HG03575 (cell line): ENCODE data around the gene COL4A6.

Experiments
- ATAC-seq: cut with Tn5 transposase; IDR thresholded peaks from one replicate; pipeline ENCODE4 v1.9.1; 2021; ENCODE audit not compliant: unreplicated experiment, insufficient number of reproducible peaks, low FRiP score; ENCODE audit errors: extremely low read depth

COL4A6 gene

DNA sequence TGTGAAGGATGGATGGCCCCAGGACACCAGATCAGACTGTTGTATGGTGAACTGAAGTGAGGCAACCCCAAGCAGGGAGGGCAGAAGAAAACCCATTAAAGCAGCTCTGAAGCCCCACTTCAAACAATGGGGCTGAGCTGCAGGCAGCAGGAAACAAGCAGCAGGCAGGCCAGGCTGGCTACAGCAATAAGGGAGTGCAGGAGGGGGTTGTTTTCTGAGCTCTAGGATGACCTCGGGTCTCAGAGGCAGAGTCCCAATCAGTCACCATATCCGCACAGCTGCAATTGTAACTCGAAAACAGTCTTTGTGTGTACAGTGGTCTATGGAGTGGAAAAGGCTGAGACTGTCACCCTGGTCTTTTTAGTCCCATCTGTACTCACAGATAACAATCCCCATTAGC is 90.4 kb downstream of the COL4A6 start:
- ATAC-seq: no peak

DNA sequence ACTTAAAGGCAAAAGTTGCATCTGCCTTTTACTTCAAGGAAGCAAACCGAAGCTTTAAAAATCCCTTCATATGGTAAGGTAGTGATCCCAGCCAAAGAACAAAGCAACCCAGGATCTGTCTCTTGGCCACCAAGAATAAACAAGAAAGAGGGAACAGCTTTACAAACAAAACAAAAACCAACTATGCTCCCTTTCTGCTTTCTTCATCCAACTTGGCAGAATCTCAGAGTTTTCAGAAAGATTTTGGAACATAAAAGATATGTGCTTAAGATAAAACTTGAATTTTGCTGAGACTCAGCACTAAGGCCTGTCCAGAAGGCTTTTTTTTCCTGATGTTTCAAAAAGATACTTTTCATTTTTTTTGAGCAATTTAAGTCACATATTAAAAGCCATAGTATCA is 94.0 kb downstream of the COL4A6 start:
- no peak for ATAC-seq

DNA sequence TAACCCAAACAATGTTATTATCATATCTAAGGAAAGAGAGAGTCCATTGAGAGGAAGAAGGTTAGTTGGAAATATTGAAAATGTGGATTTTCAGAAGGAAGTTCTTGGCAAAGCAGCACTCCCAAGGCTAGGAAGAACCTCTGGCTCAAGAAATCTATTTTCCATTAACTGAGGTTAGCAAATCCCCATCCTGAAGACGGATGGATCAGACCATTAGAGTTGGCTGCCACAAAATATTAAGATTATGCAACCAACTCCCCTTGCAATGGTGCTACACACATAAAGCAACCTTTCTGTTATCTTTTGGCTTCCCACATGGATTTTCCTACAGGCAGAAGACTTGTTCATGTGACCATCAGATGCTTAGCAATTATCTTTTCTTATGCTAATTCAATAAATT is 96.3 kb downstream of the COL4A6 start:
- no peak for ATAC-seq

DNA sequence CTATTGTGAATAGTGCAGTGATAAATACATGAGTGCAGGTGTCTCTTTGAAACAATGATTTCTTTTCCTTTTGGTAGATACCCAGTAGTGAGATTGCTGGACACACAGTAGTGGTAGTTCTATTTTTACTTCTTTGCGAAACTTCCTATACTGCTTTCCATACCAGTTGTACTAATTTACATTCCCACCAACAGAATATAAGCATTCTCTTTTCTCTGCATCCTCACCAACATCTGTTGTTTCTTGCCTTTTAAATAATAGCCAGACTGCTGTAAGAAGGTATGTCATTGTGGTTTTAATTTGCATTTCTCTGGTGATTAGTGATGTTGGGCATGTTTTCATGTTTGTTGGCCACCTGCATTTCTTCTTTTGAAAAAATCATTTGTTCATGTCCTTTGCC is 105.9 kb downstream of the COL4A6 start:
- no peak for ATAC-seq

DNA sequence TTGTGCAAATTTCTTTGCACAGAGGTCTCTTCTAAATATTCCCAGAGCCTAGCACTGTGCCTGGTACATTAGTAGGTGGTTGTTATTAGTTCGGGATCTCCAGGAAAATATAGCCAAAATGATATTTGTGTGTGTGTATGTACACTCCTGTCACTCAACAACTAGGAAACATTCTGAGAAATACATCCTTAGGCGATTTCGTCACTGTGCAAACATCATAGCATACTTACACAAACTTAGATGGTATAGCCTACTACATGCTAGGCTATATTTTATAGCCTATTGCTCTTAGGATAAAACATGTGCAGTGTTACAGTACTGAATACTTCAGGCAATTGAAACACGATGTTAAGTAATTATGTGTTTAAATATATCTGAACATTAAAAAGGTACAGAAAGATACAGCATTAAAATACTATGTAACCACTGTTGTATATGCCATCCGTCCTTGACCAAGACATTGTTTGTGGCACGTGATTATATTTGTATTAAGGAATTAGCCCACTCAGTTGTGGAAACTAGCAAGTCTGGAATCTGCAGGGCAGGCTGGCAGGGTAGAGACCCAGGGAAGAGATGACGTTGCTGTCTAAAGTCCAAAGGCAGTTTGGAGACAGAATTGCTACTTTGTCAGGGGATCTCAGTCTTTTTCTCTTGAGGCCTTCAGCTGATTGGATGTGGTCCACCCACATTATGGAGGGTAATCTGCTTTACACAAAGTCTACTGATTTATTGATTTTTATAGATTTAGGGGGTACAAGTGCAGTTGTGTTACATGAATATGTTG is 106.9 kb downstream of the COL4A6 start:
- ATAC-seq: no peak

DNA sequence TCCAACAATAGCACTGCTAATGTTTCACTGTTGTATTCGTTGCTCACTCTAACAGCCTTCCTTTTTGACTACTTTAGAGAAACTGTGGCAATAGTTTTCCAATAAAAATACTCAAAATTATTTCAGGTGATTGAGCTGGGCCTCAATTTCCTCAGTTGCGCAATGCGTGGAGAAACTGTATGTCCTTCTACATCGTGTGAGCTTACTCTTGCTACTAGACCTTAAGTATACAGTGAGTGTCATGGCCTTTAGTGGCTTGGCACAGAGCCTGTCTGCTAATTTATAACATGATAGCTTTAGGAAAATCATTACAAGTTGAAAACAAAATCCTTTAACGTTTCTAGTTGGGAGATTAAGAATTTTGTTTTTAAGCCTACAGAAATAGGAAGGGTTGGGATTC is 114.5 kb downstream of the COL4A6 start:
- ATAC-seq: no peak

DNA sequence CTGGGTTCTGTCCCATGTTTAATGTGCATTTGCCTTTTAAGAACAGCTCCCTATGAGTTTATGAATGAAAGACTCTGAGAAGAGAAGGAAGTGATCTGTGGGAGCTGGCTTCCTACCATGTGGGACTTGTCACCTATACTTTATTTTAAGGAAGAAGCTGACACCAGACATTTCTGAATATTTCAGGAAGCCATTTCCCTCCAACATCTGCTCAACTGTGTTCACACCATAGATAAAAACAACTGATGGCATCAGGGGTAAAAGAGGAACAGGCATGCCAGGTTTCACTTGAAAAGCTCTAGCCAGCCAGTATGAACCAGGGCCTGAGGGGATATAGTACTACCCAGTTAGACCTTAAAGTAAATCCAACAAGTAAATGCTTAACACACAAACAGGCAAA is 116.0 kb downstream of the COL4A6 start:
- no peak for ATAC-seq

DNA sequence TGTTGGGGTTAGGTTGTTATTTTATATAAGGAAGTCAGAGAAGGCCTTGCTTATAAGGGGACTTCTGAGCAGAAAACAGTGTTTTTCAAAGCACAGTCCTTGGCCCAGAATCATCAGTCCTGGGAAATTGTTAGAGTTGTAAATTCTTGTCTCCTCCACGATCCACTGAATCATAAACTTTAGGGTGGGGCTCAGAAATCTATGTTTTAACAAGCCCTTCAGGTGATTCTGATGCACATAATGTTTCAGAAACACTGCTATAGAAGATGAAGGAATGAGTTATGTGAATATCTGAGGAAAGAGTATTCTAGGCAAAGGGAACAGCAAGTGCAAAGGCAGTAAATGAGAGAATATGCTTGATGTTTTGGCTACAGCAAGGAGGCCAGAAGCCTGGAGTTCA is 121.8 kb downstream of the COL4A6 start:
- ATAC-seq: no peak

DNA sequence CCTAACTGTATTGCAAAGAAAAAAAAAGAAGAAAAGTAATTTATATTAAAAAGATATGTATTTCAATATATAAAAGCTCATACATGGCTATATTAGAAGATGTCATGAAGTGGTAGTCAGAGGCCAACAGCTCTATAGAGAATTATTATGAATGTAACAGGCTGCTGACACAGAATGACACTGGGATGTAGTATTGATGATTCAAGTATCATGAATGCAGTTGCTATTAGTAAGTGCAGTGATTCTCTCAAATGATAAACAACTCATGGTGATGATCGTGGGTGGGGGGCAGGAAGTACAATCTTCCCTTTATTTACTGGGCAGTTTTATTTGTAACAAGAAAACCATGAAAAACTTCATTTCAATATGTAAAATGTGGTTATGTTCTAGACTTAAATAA is 124.6 kb downstream of the COL4A6 start:
- no peak for ATAC-seq

DNA sequence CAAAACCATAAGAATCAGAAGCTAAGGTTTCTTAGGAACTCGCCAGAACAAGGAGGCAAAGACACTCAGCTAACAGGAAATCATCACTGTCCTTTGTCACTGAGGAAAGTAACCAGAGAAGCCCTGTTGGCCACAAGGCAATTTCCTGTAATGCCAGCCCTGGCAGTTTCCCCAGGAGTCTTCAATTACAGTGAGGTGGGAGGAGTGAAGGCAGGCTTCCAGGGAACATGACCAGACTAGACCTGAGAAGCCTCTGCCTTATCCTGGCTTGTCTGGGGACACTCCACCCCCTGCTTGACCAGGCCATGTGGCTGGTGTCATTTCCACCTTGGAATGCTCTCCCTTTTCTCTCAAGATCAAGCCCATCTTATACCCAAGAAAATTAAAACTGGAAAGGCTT is 125.3 kb downstream of the COL4A6 start:
- ATAC-seq: no peak

DNA sequence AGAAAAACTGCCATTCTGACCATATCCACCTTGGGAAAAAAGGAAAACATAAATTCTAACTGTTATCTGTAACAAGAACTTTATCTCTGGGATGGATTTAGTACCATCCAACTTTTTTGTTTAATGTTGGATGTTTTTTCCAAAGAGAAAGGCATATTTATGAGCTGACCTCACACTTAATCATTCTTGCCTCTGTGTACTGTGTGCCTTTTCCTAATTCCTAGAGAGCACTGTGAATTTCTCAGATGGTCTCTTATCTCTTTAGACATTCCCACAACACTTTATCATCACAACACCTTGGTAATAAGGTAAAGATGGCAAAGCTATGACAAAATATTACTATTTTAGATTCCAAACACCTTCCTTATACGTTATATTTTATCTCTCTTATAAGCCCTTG is 126.2 kb downstream of the COL4A6 start:
- ATAC-seq: no peak

DNA sequence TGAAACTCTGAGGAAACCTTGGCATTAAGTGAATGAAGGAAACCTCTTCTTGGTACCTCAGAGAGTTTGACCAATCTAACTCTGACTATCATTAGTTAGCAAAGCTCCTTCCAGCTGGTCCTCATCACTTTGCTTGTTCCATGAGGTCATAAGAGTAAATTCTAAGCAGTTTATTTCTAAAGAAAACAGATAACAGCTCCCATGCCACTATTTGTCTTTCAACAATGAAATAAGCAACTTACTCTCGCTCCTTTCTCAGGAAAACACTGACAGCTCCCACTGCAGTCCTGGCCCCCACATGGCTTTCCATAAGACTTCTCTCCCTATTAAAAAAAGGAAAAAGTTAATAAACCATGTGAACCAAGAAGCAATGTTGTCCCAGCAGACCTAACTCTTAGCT is 127.7 kb downstream of the COL4A6 start:
- no peak for ATAC-seq

DNA sequence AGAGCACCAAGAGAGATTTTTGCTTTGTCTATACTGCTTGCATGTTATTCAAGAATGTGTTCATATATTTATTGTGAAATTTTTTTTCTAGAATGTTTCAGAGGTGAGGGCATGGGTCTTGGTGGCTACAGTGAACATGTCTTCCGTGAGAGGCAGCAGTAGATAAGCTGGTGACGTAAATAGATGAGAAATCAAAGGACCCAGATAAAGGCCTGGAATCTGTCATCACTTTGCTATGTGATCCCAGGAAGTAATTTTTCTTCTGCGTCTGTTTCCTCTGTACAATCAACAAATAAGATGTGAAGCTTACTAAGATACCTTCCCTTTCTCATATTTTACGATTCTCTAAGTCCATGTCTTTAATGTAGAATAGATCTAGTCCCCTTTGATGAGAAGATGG is 129.1 kb downstream of the COL4A6 start:
- ATAC-seq: no peak

DNA sequence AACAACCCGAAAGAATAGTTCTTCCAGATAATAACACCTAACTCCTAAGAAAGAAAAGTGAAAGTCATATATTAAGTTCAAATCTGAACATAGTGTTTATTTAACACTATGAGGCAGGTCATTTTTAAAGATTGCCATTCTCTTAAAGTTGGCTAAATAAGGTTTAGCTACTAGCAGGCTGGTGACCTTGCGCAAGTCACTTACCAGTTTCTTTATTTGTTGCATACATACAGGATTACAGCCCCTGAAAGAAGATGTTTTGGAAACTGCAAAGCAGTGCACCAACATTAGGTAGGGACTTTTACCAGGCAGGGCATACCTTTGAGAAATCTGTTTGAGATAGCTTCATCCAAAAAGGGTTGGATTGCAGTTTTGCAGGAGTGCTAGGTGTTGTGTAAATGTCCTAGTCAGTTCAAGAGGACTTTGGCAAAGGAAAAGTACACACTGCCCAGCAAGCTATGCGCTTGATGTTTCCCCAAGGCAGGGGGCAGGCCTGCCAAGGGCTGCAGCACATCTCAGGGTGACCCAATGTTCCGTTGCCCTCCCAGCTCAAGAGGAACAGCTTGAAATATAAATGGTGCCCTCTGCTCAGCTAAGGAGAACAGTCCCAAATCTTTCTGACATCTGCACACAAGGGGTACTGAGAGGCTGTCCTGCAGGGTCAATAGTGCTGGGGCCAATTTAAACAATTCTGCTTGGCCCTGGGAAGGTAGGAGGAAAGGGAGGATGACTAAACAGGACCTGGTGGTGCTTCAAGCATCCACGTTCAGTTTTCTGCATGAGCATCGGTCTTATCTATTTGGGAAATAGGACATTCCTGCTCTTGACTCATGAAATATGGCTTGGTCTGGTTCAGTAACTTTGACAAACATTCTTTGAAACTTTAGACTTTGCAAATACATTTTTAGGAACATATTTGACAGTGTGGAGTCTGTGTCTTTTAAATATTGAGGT is 130.8 kb downstream of the COL4A6 start:
- ATAC-seq: no peak

DNA sequence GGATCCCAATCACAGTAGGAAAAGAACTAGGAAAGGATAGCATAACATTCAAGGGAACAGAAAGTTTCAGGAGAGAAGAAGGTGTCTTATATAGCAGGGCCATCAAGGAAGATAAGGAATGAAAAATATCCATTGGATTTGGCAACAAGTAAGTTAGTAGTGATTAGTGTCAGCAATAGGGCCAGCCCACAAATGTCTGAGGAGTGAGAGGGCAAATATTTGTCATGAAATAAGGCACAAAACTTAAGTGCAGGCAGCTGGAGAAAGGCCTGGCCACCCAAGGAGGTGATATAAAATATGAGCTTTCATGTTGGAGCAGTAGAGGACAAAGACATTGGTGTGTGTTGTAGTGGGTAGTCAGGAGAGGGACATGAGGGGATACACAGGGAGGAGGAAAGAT is 132.1 kb downstream of the COL4A6 start:
- ATAC-seq: no peak

DNA sequence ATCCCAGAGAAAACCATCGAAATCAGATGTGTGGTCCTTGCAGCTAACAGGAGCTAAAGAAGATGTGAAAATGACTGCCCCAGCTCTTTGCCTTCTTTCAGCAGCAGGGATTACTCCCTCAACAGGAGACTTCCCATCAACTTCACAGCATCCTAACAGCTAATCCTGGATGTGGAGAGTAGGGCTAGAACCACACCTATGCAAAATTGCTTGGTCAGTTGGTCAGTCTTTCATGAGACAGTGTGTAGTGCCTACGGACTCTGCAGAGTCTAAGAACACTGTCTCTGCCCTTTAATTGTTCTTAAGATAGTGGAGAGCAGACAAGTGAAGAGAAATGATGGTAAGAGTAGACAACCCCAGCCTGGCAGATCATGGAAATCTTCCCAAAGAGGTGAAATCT is 133.5 kb downstream of the COL4A6 start:
- ATAC-seq: no peak

DNA sequence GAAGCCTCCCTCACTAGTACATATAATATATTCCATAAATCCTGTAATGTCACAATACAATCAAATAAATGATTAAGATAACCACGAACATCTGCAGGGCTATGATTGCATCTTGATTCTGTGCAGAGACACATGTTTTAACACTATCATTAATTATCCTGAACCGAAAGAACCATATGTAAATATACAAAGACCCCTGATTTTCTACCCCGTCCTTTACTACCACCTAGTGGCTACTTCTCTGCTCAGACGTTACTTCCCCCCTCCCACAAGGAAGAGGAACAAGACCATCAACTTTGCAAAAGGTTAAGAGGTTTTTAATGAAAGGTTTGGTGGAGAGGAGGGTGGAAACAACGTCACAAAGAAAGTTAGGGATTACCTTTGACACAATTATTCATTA is 134.0 kb downstream of the COL4A6 start:
- no peak for ATAC-seq

DNA sequence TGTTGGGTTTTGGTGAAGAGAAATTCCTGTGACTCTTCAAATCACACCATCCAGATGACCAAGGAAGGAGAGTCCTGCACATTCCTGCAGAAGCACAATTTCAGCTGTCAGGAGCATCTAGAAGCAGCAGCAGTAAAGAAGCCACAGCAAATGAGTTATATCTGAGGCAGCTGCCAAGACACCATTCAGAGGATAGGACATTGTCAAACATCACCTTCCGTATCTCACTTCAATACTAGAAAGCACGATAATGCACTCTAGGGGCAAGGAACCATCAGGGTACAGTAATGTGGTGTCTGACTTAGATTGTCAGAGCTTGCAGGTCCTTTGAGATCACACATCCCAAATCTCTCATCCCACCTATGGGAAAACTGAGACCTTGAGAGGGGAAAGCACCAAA is 134.5 kb downstream of the COL4A6 start:
- ATAC-seq: no peak

DNA sequence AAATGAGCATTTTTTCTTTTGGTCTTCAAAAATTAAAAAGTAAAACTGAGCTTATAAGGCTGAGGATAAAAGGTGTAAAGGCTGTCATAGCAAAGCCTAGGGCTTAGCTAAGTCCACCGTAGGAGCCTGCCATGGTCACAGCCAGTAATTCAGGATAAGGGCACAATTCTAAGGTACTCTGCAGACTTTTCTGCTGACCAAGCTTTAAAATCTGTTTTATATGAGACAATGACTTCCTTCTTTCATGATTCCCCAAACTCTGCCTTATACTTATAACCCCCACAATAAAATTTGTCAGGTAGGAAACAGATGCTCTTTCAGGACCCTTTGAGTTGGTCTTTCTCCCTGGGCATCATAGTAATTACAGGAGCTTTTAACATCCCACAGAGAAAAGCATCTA is 138.5 kb downstream of the COL4A6 start:
- no peak for ATAC-seq

DNA sequence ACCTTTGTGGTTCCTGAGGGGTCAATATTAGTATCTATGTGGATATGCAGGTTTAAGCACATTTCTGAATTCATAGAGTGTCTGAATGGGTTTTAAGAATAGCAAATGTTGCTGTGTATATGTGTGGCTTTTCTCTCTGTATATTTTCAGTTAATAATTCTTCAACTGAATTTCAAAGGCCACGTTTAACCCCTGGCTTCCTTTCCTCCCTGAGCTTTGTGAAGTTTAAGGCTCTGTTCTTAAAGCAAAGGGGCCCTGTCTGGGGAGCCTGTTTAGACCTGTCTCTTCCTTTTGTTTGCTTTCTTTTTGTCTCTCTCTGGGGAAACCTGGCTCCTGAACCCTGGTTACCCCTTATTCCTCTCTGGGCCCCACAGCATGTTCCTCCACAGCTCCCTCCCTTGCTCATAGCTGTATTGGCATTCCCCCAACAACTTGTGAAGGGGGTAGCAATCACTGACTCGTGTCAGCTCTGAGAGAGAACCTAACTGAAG is 139.1 kb downstream of the COL4A6 start:
- ATAC-seq: no peak
